Parathyroid adenoma (tissue), 2 donors: Measurements from ENCODE around the gene ENDOV.

Experiments
- H2AFZ ChIP-seq: fragments of 300-600 bp; sonication (generic); one replicate; pipeline ENCODE4 v1.7.0; 2017; ENCODE audit warnings: antibody characterized with exemption, mild to moderate bottlenecking
- H3K27ac ChIP-seq: fragments of 300-600 bp; sonication (generic); one replicate; pipeline ENCODE4 v1.7.0; 2017
- H3K27me3 ChIP-seq: fragments of 300-600 bp; sonication (generic); one replicate; pipeline ENCODE4 v1.7.0; 2017; ENCODE audit warnings: low read length; ENCODE audit not compliant: control insufficient read depth, insufficient read depth
- H3K36me3 ChIP-seq: fragments of 300-600 bp; sonication (generic); one replicate; pipeline ENCODE4 v1.7.0; 2017; ENCODE audit warnings: low read length; ENCODE audit not compliant: control insufficient read depth, insufficient read depth
- H3K4me1 ChIP-seq: fragments of 300-600 bp; sonication (generic); one replicate; pipeline ENCODE4 v1.7.0; 2017; ENCODE audit warnings: control low read depth
- H3K4me2 ChIP-seq: fragments of 300-600 bp; sonication (generic); one replicate; pipeline ENCODE4 v1.7.0; 2017; ENCODE audit warnings: low read length
- H3K4me3 ChIP-seq: fragments of 300-600 bp; sonication (generic); one replicate; pipeline ENCODE4 v1.7.0; 2017; ENCODE audit warnings: low read depth, low read length
- H3K79me2 ChIP-seq: fragments of 300-600 bp; sonication (generic); one replicate; pipeline ENCODE4 v1.7.0; 2017; ENCODE audit warnings: control low read depth
- H3K9ac ChIP-seq: fragments of 300-600 bp; sonication (generic); one replicate; pipeline ENCODE4 v1.7.0; 2017; ENCODE audit warnings: mild to moderate bottlenecking
- H3K9me3 ChIP-seq: fragments of 300-600 bp; sonication (generic); one replicate; pipeline ENCODE4 v1.7.0; 2017; ENCODE audit warnings: low read length; ENCODE audit not compliant: control insufficient read depth
- TF ChIP-seq, protein P1 (sequence below): fragments of 300-600 bp; sonication (generic); IDR thresholded peaks from one replicate; pipeline ENCODE4 v1.7.0; 2017; ENCODE audit warnings: antibody characterized with exemption, mild to moderate bottlenecking
- donor health status: primary hyperparathyroidism.

Gene ENDOV

GRCh38 chr17:80442764-80443163, 27.8 kb downstream of the ENDOV start:
- no peaks in the 10 kb centered on the region for H3K27me3 ChIP-seq
- H3K9me3 ChIP-seq: no peaks in the 10 kb centered on the region
- TF ChIP-seq, protein P1, sequence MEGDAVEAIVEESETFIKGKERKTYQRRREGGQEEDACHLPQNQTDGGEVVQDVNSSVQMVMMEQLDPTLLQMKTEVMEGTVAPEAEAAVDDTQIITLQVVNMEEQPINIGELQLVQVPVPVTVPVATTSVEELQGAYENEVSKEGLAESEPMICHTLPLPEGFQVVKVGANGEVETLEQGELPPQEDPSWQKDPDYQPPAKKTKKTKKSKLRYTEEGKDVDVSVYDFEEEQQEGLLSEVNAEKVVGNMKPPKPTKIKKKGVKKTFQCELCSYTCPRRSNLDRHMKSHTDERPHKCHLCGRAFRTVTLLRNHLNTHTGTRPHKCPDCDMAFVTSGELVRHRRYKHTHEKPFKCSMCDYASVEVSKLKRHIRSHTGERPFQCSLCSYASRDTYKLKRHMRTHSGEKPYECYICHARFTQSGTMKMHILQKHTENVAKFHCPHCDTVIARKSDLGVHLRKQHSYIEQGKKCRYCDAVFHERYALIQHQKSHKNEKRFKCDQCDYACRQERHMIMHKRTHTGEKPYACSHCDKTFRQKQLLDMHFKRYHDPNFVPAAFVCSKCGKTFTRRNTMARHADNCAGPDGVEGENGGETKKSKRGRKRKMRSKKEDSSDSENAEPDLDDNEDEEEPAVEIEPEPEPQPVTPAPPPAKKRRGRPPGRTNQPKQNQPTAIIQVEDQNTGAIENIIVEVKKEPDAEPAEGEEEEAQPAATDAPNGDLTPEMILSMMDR: no peak
- no peak overlapping the region for H2AFZ ChIP-seq
- H3K79me2 ChIP-seq: peaks cover 7% of the 10 kb centered on the region
- H3K36me3 ChIP-seq: no peaks in the 10 kb centered on the region
- no peak overlapping the region for H3K9ac ChIP-seq
- no peak overlapping the region for H3K4me2 ChIP-seq
- H3K4me1 ChIP-seq: no peaks in the 10 kb centered on the region
- no peak overlapping the region for H3K27ac ChIP-seq
- no peak overlapping the region for H3K4me3 ChIP-seq

DNA sequence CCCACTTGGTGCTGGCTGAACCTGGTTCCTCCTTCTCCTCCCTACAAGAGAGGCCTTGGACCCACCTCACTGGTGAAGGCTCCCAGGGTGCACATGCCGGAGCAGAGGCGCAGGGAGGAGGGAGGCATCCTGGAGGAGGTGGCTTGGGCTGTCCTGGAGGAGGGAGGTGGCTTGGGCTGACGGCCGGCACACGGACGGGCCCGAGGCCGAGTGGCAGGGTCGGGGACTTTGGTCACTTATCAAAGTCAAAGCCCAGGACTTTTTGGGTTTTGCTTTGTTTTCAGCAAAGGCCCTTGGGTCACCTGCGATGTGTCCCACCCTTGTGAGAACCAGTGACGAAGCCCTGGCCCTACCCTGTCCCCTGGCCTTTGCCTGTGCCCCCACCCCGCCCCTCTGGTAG, 28.5 kb downstream of the ENDOV start:
- Histone ChIP-seq H3K9me3 (no peaks in the 10 kb centered on the region), H3K9ac (no peak overlapping the region), H3K4me2 (no peak overlapping the region), H3K4me3 (no peak overlapping the region), H3K4me1 (no peaks in the 10 kb centered on the region), H2AFZ (no peak overlapping the region), H3K27me3 (no peaks in the 10 kb centered on the region), H3K27ac (no peak overlapping the region), H3K36me3 (no peaks in the 10 kb centered on the region), H3K79me2 (peaks cover 4% of the 10 kb centered on the region)
- TF ChIP-seq, protein P1: no peak

- Histone ChIP-seq H3K27ac (no peak overlapping the region), H3K79me2 (peaks cover 4% of the 10 kb centered on the region), H3K4me1 (no peaks in the 10 kb centered on the region), H3K4me3 (no peak overlapping the region), H3K9ac (no peak overlapping the region), H2AFZ (no peak overlapping the region), H3K27me3 (no peaks in the 10 kb centered on the region), H3K4me2 (no peak overlapping the region), H3K36me3 (no peaks in the 10 kb centered on the region), H3K9me3 (no peaks in the 10 kb centered on the region)
- TF ChIP-seq, protein P1: no peak
Measured at GRCh38 chr17:80443916-80444643, 29.1 kb downstream of the ENDOV start.

GRCh38 chr17:80444644-80444979, 29.6 kb downstream of the ENDOV start:
- Histone ChIP-seq H3K79me2 (peaks cover 2% of the 10 kb centered on the region), H3K9ac (no peak overlapping the region), H3K4me2 (no peak overlapping the region), H3K27me3 (no peaks in the 10 kb centered on the region), H3K36me3 (no peaks in the 10 kb centered on the region), H3K4me3 (no peak overlapping the region), H3K4me1 (no peaks in the 10 kb centered on the region), H2AFZ (no peak overlapping the region), H3K27ac (no peak overlapping the region), H3K9me3 (no peaks in the 10 kb centered on the region)
- TF ChIP-seq, protein P1: no peak
